NCI-H2081 (cell line): ENCODE results near the gene TXK.
A peak's percentile ranks its signal among the peaks of the same experiment; 100 is the strongest.
"Not testable (repeated sequence)": the region's sequence is repeated elsewhere in the genome, so short reads cannot be mapped to it uniquely, and the experiment has no call there.

Experiments used
- DNase-seq, 2 experiments: peaks; one replicate each; lab custom pipeline; 2025; lab: John Stamatoyannopoulos, UW

Gene TXK

DNA sequence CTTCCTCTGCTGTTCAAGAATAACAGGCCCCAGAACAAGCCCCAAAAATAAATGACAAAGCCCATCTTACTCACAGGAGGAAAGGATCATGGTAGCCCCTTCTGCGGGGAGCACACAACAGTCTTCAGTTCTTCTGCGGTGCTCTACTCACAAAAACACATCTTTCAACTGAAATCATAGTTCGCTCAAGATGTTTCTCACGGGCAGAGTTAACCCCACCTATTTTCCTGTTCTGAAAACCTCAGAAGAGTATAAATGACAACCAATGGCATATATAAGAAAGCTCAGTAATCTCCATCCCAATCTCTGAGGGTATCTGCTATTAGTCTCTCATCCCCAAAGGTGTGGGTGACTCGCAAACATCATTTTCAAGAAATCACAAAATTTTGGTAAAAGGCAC is at the start of gene TXK:
TSS of gene TXK (minus strand) at position 170 of the 400 bp plus-strand sequence. CDS start at position 90, 80 bp downstream.
- DNase-seq: no peak

DNA sequence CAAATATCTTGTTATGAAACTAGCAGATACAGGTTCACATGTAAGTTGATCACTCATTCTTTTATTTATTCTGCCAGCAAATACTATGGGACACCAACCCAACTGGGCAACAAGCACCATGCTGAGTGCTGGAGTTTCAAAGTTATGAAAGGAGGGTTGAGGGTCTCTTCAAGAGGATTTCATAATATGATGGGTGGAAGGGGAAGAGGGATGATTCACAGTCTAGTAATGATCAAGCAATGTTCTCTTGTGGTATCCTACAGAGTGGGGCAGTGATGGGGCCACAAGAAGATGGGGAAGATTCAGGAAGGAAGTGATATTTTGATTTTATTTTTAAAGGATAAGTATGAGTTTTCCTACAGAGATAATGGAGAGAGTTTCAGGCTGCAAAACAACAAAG is 46.2 kb upstream of the TXK start:
- no peak for DNase-seq

DNA sequence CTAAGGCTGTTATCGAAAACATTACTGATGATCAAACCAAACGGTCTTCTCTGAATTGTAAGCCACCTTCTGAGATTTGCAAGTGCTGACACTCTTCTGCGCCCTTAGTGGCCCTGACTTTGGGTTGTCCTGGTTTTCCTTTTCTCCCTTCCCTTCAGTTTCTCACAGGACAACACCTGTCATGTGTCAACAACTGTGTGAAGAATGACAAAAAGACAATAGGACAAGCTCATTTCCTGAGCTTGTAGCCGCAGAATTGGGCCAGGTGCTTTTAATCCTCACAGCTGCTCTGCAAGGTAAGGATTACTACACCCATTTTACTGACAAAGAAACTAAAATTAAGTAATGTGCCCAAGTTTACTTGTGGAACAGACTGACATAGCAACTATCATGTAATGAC is 44.9 kb upstream of the TXK start:
- DNase-seq: peak; percentile 72 to 96

DNA sequence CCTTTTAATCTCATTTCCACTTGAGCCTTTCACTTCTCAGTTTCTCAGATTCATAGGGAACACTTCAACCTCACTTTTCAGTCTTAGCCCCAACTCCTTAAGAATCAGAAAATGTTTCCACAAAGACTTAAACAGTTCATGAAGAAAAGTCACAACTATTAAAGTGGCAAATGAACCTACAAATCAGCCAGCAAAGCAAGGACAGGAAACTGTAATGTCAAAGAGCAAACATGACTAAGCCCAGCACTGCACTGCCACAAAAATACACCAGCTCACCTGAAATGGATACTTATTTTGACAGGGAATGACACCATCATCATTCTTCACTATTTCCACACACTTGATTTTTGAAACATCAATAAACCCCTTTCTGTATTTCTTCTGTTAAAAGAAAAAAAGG is 41.8 kb upstream of the TXK start:
- no peak for DNase-seq

DNA sequence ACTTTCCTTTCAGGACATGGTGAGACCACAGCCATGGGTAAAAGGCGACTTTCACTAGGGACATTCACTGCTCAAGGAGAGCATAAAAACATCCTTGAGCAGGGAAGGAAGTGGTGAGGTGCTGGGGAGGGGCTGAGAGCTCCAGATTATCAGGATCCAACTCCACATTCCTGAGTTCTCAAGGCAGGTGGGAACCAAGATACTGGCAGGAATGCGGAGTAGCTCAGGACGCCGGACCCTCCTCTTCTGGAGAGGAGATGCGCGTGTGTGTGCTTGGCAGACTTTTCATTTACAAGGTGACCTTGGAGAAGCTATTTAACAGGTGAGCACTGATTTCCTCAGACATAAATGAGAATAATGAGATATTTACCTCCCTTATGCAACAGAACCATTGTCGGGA is 41.3 kb upstream of the TXK start:
- no peak for DNase-seq

DNA sequence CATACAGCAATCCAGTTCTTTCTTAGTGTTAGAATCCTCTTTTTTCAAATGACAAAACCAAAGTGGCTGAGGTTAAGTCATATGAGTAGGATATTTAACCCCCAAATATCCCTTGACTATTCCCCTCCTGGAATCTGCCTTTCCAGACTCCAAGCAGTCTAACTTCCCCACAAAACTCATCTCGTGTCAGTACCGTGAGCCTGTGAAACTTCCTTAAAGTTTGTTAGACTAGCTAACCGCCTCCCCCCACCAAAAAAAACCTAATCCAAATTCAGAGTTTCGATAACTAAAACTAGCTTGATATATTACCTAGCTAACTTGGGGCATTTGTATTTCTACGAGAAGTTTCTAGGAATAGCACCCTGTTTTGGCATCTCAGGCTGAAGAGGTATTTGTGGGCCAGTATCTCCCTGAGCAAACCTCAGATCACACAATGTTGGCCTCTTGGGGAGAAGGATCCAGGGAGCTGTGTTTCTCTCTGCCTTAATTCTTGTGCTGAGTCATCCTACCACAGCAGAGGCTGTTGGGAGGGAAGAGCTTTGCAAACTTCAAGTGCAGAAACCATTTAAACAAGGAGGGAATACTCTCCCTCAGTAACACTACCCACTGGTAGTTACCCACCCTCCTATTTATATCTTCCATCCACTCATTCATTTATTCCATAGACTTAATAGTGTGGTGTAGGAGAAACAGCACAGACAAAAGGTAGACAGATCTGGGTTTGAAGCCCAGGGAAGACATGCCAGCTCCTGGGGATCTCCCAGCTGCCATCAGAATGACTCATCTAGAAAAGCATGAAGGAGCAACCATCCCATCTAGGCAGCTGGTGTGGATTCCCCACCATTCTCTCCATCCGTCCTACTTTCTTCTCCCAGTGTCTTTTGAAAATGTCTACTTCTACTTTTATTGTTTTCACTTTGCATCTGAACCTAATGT is 39.3 kb upstream of the TXK start:
- DNase-seq: no peak

DNA sequence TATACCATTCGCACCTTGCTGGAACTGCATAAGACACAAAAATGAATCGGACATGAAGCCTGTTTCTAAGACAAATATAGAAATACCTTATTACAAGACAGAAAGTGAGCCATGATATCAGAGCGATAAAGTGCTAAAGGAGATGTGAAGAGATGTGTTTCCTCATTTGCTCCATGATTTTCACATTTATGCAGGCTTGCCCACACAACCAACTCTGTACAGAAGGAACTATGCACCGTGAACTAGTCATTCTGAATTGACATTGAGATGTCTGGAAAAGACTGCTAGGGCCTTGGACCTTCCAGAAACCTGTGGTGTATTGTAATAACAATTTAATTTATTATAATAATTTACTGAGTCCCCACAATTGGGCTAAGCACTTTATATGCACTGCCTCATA is 38.6 kb upstream of the TXK start:
- no peak for DNase-seq

DNA sequence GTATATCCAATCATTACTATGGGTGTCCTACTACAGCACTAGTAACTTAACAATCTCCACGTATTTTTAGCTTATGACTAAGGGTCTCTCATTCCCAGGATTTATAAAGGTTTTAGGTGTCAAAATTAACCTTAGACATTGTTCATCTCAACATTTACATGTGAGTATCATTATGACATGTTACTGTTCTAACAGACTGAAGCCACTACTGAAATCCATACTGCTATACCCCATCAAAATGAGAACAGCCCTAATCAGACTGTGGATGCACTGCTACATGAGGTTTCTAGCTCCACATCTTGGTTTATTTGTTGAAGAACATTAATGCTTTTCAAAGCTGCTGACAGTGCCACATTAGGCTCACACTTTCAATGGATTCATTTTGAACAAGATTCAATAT is 35.6 kb upstream of the TXK start:
- DNase-seq: no peak

DNA sequence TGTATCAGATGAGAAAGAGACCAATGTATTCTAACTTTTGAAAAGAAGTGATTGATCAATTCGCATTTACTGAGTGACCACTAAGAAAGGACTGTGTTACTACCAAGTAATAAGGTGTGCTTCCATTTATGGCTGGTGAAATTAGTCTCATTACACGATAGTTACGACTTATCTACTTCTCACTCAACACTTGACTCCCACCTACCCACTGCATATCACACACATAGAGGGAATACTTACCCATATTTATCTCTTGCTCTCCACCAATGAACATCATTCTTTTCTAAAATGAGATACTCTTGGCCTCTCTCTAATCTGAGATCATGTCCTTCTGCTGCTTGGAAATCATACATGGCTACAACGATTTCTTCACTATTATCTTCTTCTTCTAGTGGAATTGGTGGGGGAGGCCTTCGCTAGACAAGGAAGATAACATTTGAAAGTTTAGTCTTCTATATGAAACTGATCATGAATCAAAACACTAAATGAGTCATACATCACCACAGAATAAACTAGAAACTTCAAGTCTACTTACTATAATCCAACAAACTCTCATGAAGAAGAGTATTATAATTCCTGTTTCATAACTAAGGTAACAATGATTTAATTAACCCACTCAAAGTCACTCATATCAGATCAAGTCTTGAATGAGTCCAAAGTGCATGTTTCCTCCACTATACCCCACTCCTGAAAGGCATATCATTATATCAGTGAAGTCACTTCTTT is 33.7 kb upstream of the TXK start:
- DNase-seq: no peak

DNA sequence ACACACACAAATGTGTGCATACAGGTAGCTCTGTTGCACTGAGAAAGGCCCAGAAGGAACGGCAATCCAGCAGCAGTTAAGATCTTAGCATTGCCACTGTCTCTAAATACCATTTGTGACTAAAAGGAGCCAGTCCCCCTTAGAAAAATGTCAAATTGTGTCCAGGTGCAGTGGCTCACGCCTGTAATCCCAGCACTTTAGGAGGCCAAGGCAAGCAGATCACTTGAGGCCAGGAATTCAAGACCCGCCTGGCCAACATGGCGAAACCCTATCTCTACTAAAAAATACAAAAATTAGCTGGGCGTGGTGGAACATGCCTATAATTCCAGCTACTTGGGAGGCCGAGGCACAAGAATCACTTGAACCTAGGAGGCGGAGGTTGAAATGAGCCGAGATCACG is 30.5 kb upstream of the TXK start:
- DNase-seq: not testable (repeated sequence)

DNA sequence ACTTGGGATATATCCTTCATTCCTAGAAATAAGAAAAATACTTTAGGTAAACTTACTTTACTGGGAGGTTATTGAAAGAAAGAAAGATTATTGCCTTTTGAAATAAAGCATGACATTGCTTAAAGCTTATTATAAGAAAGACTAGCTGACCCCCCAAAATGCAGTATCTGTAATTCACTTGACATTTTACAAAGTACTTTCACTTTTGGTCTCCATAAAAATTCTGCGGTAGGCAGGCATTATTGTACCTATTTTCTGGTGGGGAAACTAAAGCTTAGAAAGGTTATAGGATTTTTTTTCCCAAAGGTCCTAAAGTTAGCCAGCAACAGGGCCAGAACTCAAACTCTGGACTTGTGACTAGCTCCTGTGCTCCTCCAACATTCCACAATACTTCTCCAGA is 29.7 kb upstream of the TXK start:
- no peak for DNase-seq

DNA sequence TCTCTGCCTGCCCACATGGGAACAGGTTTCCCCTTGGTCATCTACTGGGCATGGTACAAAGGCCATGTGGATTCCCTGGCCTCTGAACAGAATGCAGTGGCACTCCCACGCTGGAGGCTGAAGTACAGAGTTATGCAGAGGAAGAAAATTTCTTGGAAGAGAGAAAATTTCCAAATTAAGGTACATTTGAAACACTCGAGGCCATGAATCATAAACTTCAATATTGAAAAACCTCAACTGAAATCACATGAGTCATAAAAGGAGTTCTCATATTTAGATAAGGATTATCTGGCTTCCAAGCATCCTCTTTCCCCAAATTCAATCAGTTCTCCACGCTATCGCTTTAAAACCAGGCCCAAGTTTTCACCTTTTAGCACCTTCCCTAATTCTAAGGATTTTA is 28.1 kb upstream of the TXK start:
- DNase-seq: no peak

DNA sequence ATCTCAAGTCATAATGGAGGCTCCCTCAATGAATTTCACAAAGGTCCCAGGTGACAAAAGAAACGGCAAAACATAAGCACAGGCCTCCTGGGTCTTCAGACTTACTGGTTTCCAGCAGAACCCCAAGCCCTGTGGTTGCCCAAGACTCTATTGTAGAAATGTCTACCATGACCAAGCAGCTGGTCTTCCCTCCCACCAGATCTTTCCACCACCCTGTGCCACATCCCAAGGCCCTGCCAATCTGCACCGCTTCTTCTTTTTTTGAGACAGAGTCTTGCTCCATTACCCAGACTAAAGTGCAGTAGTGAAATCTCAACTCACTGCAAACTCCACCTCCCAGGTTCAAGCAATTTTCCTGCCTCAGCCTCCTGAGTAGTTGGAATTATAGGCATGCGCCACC is 23.2 kb upstream of the TXK start:
- DNase-seq: no peak

DNA sequence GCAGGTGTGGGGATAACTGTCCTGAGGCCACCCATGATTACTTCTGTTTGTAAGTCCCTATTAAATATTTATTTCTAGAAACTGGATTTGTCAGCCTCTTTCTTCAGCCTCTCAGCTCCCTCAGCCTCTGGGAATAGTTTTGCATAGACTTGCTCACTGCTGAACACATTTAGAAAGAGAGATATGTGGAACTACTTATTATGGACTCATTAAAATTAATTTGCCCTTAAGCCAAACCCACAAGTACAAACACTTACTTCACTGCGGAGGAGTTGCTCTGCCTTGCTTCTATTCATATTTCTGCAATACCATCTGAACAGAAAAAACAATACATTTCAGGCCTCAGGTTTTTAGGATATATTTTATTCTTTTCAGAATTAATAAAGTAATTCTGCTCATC is 22.4 kb upstream of the TXK start:
- DNase-seq: no peak

DNA sequence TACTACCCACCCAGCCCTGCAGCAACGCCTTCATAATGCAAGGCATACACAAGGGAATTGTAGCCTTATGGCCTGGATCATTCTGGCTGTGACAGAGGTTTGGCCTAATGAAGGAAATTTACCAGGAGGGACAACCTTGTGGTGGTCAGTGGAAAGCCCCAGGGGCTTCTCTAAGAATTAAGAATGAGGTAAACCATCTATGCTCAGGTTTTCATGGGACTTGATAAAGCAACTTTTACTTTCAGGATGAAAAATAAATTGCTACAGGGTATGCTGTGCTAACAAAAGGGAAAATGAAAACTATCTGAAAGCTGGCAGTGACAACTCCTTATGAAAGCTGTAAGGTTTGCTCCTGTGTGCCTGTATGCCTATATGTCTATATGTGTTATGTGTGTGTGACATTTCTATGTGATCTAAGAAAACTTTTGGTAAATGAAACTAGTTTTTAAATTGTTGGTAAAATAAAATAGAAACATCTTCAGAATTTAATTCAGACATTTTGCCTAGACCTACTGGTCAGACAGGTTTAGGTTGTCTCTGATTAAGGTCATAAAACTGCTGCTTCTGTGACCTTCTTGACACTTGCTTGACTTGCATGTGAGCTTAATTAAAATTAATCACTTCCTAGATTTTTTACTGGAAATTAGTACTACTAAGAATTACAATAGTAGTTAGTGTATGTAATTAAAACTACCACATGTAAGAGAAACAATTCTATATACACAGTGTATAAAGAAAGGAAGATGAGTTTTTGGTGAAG is 19.9 kb upstream of the TXK start:
- no peak for DNase-seq

DNA sequence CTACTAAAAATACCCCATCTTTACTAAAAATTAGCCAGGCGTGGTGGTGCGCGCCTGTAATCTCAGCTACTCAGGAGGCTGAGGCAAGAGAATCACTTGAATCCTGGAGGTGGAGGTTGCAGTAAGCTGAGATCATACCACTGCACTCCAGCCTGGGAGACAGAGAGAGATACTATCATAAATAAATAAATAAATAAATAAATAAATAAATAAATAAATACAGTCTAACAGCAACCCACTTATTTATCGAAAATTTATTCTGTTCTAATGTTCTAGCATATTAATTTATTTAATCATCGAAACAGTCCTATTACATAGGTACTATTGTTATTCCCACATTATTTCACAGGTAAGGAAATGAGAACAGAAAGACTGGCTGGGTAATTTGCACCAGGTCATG is 18.2 kb upstream of the TXK start:
- DNase-seq: no peak

DNA sequence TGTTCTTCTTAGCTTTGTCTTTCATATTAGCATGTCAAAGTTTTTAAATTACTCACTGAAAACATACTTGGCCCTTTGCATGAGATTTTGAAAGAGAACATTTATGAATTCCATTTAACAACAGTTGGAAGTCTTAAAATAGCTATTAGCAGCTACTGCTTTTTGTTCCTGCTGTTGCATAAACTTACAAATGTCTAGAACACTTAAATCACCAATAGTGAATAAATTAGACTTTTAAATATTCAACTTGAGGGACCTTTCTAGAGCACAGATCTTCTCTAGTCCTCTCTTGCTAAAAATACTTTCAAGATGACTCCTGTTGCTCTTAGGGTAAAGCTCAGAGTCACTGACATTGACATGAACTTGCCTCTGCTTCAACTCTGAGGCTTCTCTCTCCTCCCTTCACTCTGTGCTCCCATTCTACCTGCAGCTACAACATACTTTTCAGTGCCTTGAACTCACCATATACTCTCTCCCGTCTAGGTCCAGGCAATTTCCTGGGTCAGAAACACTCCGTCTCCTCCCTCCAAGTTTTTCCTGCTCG is 15.8 kb upstream of the TXK start:
- DNase-seq: no peak

DNA sequence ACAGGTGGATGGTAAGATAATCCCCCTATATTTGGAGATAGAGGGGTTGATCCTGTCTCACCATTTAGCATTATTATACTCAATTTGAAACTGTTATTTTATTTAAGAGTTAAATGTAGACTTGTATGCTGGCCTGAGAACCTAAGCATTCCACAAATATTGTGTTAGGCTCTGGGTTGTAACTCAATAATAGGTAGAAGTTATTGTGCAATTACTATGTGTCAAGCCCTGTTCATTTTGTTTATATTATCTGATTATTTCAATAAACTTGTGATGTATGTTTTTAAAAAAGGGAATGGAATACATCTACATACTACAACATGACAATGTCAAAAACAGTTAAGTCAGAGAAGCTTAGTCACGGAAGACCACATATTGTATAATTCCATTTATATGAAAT is 13.6 kb upstream of the TXK start:
- no peak for DNase-seq

DNA sequence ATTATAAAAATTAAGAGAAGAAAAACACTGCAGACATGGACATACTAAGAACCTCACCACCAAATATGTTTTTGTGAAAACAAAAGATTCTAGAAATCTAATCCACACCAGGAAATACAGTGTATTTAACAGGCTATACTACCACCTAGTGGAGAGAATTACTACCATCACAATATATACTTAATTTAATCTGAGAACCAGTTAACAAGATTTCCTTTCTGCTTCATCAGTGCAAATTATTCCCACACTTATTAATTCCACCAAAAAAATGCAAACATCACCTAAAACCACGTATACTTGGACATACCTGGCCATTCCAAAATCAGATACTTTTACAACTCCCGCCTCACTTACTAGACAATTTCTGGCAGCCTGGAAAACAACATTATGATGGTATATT is 7.0 kb upstream of the TXK start:
- peak; percentile 51 to 69 for DNase-seq

DNA sequence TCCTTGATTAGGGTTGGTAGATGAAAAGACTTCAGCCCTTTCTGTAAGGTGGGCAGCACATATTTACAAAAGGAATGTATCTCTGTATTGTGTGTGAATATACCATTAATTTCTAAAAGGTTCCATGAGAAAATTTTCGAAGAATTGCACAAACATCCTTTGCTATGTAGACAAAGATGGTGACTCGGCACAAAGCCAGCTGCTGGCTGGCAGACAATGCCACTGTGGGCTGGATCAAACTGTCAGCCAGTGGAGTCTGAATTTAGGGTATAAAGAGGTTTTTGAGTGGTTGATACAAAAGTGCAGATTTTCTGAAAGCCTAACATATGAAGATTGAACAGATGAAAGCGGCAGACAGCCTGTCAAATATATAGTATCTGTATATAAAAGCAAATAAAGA is 5.6 kb upstream of the TXK start:
- peak; percentile 15 to 49 for DNase-seq

DNA sequence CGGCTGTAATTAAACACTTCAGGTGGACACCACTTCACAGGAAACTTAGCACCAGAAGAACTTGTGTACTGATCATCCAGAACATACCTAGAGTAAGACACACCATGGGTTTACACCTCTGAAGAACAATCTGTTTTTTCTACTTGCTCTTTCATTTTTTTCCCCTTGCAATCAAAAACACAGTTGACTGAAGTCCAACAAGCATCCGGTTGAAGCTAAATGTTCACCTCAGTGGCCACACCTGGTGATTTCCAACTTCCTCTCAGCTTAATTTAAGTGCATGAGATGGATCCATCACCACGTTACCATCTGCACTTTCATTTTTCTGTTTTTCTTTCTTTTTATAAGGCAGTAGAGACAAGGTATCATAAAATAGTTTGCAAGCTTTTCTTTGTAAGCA is 4.9 kb upstream of the TXK start:
- peak; percentile 7 to 53 for DNase-seq

DNA sequence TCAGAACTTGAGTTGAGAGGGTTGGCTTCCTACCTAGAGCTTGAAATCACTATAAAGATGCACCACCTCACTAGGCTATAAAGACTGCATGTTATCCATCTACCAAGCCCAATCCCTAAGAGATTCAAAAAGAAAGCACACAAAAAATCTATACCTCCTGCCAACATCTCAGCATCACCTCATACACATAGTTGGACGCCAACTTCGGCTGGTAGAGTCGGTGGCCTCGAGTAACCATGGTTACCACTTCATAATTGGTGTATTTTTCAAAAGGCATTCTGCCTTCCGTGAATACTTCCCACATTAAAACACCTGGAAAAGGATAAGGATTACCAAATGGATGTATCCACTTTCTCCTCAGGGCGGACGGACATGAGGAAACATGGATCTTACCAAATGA is 4.5 kb upstream of the TXK start:
- DNase-seq: no peak
